NCI-H2171 treated with DMSO at 0.1 percent for 48 hours (cell line): Measurements from ENCODE around the gene GABRG3.
A peak's percentile ranks its signal among the peaks of the same experiment; 100 is the strongest.

Experiments used
- DNase-seq: peaks from one replicate; lab custom pipeline; 2025; lab: John Stamatoyannopoulos, UW

The GABRG3 gene

DNA sequence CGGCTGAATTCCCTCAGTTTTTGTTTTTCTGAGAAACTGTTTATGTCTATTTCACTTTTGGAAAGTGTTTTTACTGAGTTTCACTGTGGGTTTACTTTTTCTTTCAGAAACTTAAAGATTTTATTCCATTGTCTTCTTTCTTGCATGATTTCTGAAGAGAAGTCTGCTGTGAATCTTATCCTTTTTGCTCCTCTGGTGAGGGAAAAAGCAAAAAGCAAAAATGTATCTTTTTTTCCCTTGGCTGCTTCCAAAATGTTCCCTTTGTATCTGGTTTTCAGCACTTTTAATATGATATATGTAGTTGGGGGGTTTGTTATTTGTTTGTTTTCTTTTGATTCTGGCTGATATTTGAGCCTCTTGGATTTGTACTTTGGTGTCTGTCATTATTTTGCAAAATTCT lies 538.0 kb downstream of the GABRG3 start:
- DNase-seq: no peak

DNA sequence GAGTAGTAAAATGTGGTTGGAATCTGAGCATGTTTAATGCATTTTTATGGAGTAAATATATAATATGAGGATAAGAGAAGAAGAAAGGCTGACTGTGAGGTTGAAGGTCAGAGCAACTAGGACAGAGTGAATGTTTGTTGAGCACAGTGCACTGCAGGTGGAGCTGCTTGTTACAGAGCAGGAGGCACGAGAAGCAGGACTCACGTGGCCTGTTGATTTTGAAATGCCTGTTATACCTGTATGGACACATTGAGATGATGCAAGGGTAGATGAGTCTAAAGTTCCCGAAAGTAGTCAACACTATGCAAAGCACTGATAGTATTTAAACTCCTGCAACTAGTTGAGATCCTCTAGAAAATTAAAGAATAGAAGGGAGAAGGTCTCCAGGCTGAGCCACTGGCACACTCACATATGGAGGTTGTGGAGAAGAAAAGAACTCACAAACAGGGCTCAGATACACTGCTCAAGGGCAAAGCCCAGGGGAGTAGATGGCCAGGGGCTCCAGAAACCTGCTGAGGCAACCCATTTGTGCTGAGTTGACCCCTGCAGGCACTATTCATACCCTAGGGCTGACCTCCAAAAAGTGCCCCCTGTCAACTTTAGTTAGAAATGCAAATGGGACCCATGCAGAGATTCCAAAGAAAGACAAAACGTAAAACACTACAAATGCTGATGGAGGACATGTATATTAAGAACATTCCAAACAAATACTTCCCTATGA lies 541.5 kb downstream of the GABRG3 start:
- DNase-seq: no peak

DNA sequence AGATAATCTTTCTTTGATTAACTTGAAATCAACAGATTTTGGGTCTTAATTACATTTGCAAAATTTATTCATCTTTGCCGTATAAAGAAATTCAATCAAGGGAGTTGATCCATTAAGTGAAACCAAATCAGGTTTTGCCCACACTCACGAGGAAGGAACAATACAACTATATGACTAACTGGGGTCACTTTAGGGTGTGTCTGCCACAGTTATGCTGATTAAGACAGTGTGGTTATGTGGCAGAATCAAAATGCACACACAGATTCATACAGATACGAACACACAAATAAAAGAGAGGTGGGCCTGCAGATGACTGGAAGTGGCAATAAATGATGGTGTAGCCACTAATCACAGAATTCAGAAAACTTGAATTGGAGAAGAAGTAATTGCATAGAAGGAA lies 543.5 kb downstream of the GABRG3 start:
- no peak for DNase-seq

DNA sequence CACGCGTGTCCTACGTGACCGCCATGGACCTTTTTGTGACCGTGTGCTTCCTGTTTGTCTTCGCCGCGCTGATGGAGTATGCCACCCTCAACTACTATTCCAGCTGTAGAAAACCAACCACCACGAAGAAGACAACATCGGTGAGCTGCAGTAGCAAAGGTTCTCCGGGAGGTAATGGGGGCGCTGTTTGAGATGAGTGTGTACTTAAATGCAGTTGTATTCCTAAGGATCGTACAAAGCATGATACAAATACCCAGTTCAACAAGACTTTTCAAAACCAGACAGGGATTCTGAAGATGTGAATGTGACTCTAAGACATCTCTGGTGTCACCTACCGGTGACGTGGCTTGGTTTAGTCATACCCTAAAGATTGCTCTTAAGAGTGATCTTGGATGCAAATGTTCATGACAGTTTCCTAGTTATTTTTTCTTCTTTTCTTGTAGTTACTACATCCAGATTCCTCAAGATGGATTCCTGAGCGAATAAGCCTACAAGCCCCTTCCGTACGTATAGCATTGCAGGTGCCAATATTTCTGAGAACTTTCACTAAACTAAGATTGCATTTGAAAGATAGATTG lies 556.6 kb downstream of the GABRG3 start:
- DNase-seq: no peak

DNA sequence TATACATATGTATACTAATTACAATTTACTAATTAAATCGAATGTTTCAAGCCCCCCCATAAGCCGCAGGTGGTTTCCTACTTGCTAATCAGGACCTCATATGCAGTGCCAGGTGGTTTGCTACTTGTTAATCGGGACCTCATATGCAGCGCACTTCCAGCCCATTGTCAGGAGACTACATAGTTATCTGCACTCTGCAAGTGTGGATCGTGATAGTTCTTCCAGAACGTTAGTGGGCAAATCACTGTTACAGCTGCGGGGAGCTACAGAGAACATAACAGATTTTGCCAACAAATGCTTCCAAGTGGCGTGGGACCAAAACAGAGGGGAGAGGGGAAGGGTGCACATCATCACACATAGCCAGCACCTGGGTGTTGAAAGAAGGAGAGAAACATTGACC lies 558.4 kb downstream of the GABRG3 start:
- no peak for DNase-seq

DNA sequence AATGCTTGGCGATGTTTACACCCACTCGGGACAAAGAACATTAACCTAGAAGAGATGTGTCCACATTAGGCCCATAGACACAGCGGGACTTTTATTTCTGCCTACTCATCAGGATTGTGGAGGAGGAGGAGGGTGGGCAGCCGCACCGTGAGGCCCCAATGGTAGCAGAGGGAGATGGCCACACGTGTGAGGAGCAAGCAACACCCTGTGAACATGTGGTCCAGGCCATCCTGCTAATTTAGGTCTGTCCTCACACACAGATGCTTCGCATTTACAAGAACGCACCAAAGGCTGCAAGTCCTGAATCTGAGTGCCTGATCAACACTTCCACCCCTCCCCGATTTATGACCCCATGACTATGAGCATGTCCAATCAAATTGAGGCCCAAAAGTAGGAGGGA lies 560.0 kb downstream of the GABRG3 start:
- DNase-seq: no peak

GRCh38 chr15:27532358-27532757 lies 561.4 kb downstream of the GABRG3 start:
- no peak for DNase-seq

- no peak for DNase-seq
These were observed 564.6 kb downstream of the GABRG3 start for GRCh38 chr15:27535445-27536129.

- peak; percentile 85 for DNase-seq
These were observed 567.3 kb downstream of the GABRG3 start for GRCh38 chr15:27538325-27538724.

- no peak for DNase-seq
These were observed 570.6 kb downstream of the GABRG3 start for GRCh38 chr15:27541581-27541980.

DNA sequence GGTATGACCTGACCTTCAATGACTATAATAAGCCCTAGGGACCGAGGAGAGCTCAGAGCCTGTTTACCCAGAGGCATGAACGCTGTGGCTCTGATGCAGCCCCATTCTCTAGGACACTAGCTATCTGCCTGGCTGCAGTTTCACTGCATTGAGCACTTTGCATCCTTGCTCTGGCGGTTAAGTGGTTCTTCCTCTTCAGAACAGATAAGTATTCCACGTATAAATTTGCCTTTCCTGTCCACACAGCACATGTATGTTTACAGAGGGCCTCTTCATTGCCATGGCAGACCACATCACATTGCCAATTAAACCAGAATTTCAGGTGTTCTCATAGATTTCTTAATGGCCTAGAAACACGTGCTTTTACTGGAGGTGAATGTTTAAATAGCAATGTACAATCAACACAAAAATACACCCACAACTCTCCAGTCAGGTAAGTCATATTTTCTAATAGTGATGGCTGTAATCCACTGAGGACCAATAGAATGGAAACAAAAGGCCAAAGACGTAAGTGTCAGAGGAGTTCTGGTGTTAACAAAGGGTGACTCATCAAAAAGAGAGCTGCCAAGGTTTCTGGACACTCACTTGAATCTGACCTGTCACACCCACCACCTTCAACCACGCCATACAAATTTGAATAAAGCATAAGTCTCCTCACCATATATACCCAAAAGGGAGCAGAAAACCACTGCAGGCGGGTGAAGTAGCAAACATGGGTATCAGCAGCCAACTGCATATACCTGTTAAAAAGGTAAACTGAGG lies 574.7 kb downstream of the GABRG3 start:
- no peak for DNase-seq

- DNase-seq: no peak
These were observed 578.8 kb downstream of the GABRG3 start for GRCh38 chr15:27549746-27550145.

- DNase-seq: no peak
These were observed 579.7 kb downstream of the GABRG3 start for GRCh38 chr15:27550635-27551034.

- no peak for DNase-seq
These were observed 590.8 kb downstream of the GABRG3 start for GRCh38 chr15:27561816-27562215.

GRCh38 chr15:27563765-27564370 lies 592.9 kb downstream of the GABRG3 start:
- no peak for DNase-seq

DNA sequence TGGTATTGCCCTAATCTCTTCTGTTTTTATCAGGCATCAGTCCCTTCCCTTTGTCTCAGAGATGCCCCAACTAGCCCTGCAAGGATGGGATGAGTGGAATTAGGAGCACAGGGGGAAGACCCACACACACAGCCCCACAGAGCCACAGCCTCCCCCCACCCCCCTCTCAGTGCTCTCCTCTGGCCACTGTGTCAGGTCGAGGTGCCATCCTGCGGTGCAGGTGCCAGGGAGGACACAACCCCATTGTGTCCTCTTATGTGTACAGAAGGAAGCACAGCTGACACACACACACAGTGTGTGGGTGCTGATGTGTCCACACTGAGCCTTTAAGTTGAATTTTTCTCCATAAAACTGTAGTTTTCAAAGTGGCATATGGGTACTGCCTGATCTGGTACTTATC lies 593.7 kb downstream of the GABRG3 start:
- no peak for DNase-seq

DNA sequence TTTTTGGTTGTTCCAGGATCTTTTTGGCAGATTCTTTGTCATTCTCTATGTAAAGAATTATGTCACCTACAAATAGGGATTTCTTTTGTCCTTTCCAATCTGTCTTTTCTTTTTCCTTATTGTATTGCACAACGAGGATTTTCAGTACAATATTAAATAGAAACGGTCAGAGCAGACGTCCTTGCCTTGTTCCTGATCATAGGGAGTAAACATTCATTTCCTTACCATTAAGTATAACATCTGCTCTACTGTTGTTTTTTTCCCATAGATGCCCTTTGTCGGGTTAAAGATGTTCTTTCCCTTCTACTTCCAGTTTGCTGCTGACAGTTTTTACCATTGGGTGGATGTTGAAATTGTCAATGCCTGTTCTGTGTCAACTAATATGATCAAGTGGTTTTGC lies 599.8 kb downstream of the GABRG3 start:
- no peak for DNase-seq

DNA sequence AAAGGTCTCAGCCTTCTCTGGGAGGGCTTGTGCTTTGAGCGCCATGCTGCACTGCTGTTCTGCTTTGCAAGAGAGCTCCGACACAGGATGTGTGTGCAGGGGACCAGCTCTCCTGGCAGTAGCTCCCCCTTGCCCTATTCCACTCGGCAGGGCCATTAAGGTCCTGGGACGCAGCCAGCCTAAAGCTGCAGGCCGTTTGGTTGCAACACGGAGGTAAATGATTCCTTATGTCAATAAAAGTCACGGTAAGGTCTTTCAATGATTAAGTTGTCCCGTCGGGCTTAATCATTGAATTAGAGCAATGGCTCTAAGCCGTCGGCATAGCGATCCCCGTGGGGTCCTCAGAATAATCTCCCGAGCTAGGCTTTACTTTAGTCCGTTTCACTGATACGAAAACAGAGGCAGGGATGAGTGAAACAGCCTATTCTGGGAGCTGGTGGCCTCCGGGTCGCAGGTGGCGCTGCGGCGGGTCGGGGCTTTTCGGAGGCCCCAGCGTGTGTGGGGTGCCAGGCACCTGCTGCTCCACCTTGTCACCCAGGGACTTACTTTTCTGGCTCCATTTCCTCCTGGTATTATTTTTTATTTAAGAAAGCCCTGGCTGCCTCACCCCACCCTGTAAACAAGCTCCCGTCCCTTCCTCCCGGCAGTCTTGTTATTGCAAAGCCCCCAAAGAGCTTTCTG lies 603.0 kb downstream of the GABRG3 start:
- DNase-seq: peak; percentile 11

- DNase-seq: no peak
These were observed 603.6 kb downstream of the GABRG3 start for GRCh38 chr15:27574541-27575054.

- DNase-seq: peak; percentile 51
These were observed 604.5 kb downstream of the GABRG3 start for GRCh38 chr15:27575521-27575920.

- no peak for DNase-seq
These were observed 605.6 kb downstream of the GABRG3 start for GRCh38 chr15:27576576-27576975.
